NT2/D1 (cell line): ENCODE results near the gene SSTR4.

Experiments
- YY1 ChIP-seq: IDR thresholded peaks from 2 replicates; pipeline ENCODE4 v1.6.1; 2011; ENCODE audit not compliant: insufficient read length, insufficient read depth
- ZNF274 ChIP-seq: IDR thresholded peaks from 2 replicates; pipeline ENCODE4 v1.6.1; 2011; ENCODE audit warnings: mild to moderate bottlenecking, low read depth, low read length

DNA sequence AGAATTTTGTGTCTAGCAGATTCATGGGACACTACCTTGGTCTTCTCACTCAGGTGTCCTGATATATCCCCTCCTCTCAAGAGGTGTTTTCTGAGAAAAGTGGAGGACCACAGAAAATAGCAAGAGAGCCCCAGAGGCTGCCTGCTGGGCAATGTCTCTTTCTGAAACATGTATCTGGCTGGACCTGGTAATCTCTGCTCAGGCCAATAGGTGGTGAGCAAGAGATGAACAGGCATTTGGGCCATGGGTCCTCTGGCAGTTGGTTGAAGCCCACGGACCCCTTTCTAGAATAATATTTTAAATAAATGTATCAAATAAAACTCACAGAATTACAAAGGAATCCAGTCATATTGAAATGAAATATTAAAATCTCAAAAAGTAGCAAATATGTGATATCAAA lies 23.1 kb downstream of the SSTR4 start:
- TF ChIP-seq YY1 (no peak), ZNF274 (no peak)
